T-helper 9 cell (primary cell): Measurements from ENCODE around the gene LRTM2.

Experiments used
- DNase-seq: peaks from one replicate; pipeline ENCODE4 v3.0.0-alpha.2; 2020

The LRTM2 gene

GRCh38 chr12:1842905-1843640 is 22.7 kb downstream of the LRTM2 start:
- DNase-seq = no peak

- no peak for DNase-seq
These were observed 23.3 kb downstream of the LRTM2 start for GRCh38 chr12:1843641-1844005.

- DNase-seq = no peak
These were observed 23.9 kb downstream of the LRTM2 start for GRCh38 chr12:1844223-1844622.

DNA sequence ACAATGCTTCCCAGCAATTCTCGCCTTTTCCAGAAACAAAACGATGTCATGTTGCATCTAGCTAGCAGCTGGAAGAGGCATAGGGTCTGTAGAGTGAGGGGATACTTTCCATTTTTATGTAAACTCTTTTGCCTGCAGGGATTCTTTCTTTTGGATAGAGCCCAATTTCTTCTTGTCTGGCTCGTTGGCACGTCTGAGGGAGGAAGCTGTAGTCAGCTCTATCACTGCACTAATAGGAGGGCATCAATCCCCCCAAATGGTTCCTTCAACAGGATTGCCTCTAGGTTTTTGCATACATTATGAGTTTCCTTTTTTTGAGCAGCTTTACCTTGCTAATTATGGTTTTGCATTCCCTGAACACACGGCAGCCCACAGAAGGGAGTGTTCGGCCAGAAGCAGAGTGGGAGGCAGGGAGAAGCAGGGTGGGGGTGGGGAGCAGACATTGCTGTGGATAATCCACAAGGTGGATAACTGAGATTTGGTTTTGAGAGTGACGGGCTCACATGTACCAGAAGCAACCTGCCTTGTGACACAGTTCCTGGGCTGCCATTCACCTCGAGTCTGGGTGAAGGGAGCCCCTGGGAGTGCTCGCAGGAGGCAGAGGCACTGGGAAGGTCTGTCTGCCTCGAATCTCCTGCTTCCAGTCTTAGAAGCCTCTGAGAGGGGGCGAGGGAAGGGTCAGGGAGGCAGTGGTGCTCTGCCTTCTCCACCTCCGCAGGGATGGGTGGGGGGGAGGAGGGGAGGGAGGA is 24.5 kb downstream of the LRTM2 start:
- DNase-seq = no peak

DNA sequence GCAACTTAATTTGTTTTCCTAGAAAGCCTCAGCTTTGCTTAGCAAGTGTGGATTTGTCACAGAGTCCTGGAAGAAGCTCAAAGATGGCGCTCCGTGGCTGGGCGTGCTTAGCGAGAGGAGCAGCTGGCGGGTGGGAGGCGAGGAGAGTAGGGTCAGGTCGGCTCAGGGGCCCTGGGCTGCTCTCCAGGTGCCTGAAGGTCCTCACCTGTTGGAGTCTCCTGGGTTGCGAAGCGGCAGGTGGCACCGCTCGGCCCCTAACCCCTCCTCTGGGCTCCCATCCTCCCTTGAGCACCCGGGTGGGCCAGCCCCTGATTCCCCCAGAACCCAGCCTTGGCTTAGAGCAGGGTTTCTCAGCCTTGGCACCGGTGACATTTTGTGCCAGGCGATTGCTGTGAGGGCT is 25.1 kb downstream of the LRTM2 start:
- no peak for DNase-seq

GRCh38 chr12:1845886-1846285 is 25.5 kb downstream of the LRTM2 start:
- DNase-seq = no peak

- DNase-seq = no peak
These were observed 26.3 kb downstream of the LRTM2 start for GRCh38 chr12:1846421-1847405.

DNA sequence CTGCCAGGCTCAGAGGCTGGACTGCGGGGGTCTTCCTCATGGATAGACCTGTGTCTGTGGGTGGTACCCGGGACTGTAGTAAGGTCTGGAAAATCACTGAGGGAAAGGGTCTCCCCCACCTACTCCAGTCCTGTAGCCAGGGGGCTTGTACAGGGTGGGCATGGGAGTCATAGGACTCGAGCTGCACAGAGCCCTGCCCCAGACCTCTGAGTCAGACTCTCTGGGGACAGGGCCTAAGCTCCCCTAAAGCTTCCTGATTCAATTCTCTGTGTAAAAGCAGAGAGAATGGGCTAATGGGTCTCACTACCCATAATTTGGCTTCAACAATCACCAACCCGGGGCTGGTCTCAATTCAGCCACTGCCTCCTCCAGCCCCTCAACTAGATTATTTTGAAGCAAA is 27.0 kb downstream of the LRTM2 start:
- no peak for DNase-seq

DNA sequence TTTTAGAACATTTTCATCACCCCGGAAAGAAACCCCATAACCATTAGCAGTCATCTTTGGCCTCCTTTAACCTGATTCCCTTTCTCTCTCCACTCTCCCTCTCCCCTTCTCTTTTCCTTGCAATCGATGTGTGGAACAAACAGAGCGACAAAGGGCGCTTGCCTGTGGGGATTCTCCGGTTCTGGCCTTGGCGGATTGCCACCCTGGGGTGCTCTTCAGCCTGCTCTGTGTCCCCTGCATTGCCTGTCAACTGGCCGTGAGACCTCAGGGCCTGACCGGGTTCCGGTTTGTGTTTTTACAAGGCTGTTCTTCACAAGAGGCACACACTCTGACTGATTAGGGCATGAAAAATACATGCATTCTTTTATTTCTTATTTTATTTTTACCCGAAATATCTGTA is 27.8 kb downstream of the LRTM2 start:
- DNase-seq = no peak

DNA sequence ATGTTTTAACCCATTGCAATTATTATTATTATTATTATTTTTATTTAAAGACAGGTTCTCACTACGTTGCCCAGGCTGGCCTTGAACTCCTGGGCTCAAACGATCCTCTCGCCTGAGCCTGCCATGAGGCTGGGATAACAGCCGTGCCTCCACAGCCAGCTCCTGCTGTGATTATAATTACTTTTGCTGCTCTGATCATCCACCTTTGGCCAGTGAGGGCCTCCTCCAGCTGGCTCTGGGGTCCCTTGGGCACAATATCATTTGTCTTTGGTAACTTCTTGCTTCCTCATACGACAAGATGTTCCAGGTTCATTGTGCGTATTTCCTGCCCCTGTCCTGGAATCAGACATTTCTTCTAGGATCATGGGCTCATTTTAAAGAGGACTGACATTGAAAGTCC is 28.4 kb downstream of the LRTM2 start:
- DNase-seq = no peak

DNA sequence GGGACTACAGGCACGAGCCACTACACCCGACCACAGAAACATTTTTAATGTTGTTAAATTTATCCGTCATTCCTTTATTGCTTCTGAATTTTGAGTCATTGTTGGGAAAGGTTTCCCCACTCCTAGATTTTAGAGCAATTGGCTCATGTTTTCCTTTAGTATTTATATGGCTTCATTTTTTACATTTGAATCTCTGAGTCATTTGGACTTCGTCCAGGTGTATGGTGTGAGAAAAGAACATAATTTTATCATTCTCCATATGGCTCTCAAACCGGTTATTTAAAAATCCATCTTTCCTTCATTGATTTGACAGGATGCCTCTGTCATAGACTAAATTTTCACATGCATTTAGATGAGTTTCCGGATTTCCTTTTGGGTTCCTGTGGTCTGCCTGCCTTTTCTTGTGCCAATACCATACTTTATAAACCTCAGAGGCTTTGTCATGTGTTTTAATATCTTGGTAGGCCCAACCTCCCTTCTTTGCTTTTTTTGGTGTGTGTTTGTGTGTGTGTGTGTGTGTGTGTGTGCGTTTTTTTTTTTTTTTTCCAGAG is 30.9 kb downstream of the LRTM2 start:
- no peak for DNase-seq

- no peak for DNase-seq
These were observed 31.7 kb downstream of the LRTM2 start for GRCh38 chr12:1852076-1852475.

DNA sequence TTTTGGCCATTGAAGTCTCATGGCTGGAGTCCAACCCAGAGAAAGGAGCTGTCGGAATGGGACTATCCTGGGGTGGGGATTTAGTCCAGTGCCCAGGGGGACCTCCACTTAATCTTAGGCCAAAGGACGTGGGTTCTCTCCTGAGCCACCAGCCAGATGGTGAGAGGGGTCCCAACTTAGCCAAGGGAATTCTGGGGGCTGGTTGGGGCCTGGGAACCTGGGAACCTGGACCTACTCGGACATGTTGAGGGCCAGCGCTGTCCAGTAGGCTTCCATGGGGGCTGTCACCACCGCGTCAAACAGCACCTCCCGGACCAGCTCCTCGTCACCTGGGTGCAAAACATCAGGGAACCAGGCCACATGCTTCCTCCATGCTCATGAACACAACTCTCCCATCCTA is 33.4 kb downstream of the LRTM2 start:
- DNase-seq = no peak

DNA sequence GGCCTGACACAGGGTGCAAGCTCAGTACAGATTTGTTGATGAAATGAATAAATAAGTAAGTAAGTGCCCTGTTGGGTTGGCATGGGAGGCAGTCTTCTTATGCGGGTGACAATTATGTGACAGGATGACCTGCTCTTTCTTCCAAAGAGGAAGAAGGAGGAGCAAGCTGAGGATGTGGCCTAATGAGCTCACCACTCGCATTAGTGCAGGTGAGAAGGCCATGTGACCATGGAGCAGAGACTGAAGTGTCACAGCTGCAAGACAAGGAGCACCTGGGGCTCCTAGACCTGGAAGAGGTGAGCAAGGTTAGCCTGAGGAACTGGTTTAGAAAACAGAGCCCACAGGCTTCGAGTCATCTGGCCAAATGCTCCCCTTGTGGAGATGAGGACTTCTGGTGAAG is 34.9 kb downstream of the LRTM2 start:
- no peak for DNase-seq

DNA sequence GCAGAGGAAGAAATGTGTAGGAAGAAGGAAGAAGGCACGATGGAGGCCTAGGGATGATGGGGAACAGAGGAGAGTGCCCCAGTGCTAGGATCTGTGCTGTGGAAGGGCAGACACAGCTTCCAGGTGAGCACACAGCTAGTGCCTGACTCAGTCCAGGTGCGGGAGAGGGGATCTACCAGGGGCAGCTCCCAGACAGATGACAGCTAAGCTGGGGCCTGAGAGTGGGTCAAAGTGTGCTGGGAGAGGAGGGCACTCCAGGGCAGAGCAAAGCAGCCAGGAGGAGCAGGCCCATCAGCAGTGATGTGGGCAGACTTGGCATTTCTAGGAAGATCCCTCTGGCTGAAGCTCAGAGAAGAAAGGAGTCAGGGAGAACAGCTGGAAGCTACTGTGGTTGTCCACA is 36.7 kb downstream of the LRTM2 start:
- DNase-seq = no peak

- DNase-seq = no peak
These were observed 37.5 kb downstream of the LRTM2 start for GRCh38 chr12:1857821-1858220.

GRCh38 chr12:1858456-1858855 is 38.1 kb downstream of the LRTM2 start:
- no peak for DNase-seq

GRCh38 chr12:1859643-1860042 is 39.3 kb downstream of the LRTM2 start:
- no peak for DNase-seq

- no peak for DNase-seq
These were observed 42.6 kb downstream of the LRTM2 start for GRCh38 chr12:1862973-1863372.

DNA sequence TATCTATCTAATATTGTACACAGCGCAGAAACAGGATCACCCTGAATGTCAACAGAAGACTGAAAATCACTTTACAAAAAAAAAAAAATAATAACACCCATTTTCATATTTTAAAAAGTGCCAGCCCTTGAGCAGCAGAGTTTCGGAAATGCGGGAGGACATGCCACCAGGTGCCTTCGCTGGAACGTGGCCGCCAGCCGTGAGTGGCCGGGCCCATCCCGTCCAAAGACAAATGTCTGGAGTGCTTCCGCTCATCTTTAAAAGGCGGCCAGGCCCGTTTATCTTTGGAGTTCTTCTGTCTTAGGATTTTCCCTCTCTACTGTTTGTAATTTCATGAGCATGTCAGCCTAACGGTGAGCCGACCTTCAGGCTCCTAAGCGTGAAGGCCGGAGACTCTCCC is 43.5 kb downstream of the LRTM2 start:
- no peak for DNase-seq

DNA sequence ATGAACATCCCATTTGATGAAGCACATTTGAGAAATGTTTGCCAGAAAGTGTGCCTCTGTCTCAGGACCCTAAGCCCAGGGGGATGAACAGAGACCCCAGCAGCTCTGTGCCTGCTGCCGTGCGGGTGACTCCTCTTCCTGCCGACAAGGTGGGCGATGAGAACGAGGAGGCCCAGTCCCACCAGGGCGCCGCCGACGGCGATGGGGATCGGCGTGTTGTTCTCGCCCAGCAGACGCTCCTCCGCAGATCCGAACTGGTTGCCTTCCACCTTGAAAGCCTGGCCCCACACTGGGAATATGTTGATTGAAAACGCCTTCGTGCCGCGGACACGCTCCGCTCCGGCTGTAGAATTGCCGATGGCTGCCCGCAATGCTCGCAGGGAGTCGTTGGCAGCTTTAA is 44.1 kb downstream of the LRTM2 start:
- no peak for DNase-seq

- no peak for DNase-seq
These were observed 44.5 kb downstream of the LRTM2 start for GRCh38 chr12:1864867-1865266.

- DNase-seq = no peak
These were observed 45.0 kb downstream of the LRTM2 start for GRCh38 chr12:1865284-1865866.
